OCI-LY3 (cell line): Measurements from ENCODE around the gene HMX3.

Experiments
- EZH2phosphoT487 ChIP-seq: fragments of 200-600 bp; shearing (Covaris generic); IDR thresholded peaks from 2 replicates; pipeline ENCODE4 v1.6.1; 2018; ENCODE audit warnings: antibody characterized with exemption, mixed run types, low read depth
- TF ChIP-seq, protein P1 (sequence below): fragments of 200-600, 300-600 bp; sonication (generic); IDR thresholded peaks from 2 replicates; pipeline ENCODE4 v1.5.1; 2014; ENCODE audit warnings: antibody characterized with exemption, low read length, low read depth

DNA sequence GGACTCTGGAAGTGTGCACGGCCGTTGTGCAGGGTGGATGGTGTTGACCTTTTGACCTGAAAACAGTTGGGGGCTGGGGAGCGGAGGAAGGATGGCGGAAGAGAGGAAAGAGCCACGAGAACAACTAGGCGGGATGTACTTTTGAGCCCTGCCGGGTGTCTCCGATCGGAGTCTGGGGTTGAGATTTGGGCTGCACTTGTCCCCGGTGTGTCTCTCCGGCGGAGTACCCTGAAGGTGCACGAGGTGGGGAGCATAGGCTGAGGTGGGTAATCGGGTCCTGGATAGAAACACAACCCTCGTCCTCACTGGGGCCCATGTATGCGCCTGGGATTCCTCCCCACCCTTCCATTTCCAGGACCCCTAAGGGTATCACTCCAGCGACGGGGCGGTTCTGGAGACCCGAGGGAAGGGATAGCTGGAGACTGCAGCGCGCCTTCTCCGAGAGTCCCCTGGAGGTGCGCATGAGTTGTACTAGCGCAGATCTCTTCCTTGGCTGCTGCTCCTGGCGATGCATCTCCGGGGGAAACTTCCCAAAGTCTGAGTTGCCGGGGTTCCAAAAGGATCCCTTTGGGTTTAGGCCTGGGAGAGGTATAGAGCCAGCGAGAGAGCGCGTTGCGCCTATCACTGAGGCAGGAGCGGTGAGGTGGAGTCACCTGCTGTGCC is 7.5 kb downstream of the HMX3 start:
- TF ChIP-seq, protein P1, sequence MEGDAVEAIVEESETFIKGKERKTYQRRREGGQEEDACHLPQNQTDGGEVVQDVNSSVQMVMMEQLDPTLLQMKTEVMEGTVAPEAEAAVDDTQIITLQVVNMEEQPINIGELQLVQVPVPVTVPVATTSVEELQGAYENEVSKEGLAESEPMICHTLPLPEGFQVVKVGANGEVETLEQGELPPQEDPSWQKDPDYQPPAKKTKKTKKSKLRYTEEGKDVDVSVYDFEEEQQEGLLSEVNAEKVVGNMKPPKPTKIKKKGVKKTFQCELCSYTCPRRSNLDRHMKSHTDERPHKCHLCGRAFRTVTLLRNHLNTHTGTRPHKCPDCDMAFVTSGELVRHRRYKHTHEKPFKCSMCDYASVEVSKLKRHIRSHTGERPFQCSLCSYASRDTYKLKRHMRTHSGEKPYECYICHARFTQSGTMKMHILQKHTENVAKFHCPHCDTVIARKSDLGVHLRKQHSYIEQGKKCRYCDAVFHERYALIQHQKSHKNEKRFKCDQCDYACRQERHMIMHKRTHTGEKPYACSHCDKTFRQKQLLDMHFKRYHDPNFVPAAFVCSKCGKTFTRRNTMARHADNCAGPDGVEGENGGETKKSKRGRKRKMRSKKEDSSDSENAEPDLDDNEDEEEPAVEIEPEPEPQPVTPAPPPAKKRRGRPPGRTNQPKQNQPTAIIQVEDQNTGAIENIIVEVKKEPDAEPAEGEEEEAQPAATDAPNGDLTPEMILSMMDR: no peak
- TF ChIP-seq EZH2phosphoT487: no peak
